Activated CD8-positive, alpha-beta memory T cell treated with anti-CD3 and anti-CD28 coated beads, Interleukin-2, amount 50 U/mL, for 24 hours (primary cell): ENCODE measurements around the gene OR6C3.
"Not testable (repeated sequence)": the region's sequence is repeated elsewhere in the genome, so short reads cannot be mapped to it uniquely, and the experiment has no call there.

ENCODE experiments used
- DNase-seq: peaks from one replicate; pipeline ENCODE4 v3.0.0-alpha.2; 2020; ENCODE audit errors: extremely low read depth

The OR6C3 gene

GRCh38 chr12:55330446-55330845 lies at the start of gene OR6C3:
TSS of gene OR6C3 (plus strand) at chr12:55330746. CDS start at chr12:55331701, 955 bp downstream.
- no peak for DNase-seq

- no peak for DNase-seq
Measured at GRCh38 chr12:55280991-55281390, 49.6 kb upstream of the OR6C3 start.

GRCh38 chr12:55289999-55290398 lies 40.5 kb upstream of the OR6C3 start:
- no peak for DNase-seq

GRCh38 chr12:55296469-55296868 lies 34.1 kb upstream of the OR6C3 start, which contains the start of gene OR6C6:
TSS of gene OR6C6 (minus strand) at chr12:55296569. CDS start at chr12:55295232, 1,337 bp downstream.
- DNase-seq: no peak

- DNase-seq: no peak
Measured at GRCh38 chr12:55314043-55314442, 16.5 kb upstream of the OR6C3 start, which contains the start of gene OR6C1. TSS of gene OR6C1 (plus strand) at chr12:55314343. CDS start at chr12:55320600, 6,257 bp downstream.

- DNase-seq: no peak
Measured at GRCh38 chr12:55320201-55320600, 10.3 kb upstream of the OR6C3 start.

GRCh38 chr12:55325801-55326200 lies 4.7 kb upstream of the OR6C3 start:
- DNase-seq: not testable (repeated sequence)

- DNase-seq: no peak
Measured at GRCh38 chr12:55336002-55336401, 5.5 kb downstream of the OR6C3 start.

- DNase-seq: not testable (repeated sequence)
Measured at GRCh38 chr12:55355338-55355737, 24.8 kb downstream of the OR6C3 start.

GRCh38 chr12:55362675-55363074 lies 32.1 kb downstream of the OR6C3 start, which contains the start of gene OR6C75:
TSS of gene OR6C75 (plus strand) at chr12:55362975. CDS start at chr12:55365111, 2,136 bp downstream.
- DNase-seq: no peak

- DNase-seq: no peak
Measured at GRCh38 chr12:55365086-55365485, 34.5 kb downstream of the OR6C3 start.

GRCh38 chr12:55372521-55372920 lies 42.0 kb downstream of the OR6C3 start:
- no peak for DNase-seq
